ENCODE data around the gene RYR3. TPM values are rescaled to one million over a fixed set of nuclear protein-coding genes. Genes with fewer than 3 reads are reported as not detected.

RYR3 gene
- total RNA-seq, 1 experiment from 2014 or later = 0.66 TPM

- H3K4me3 ChIP-seq (ENCODE audit: low read depth, low read length) = no peak overlapping the region
- no peaks in the 10 kb centered on the region for H3K9me3 ChIP-seq
- no peaks in the 10 kb centered on the region for H3K27me3 ChIP-seq (replicated peaks; ENCODE audit: control insufficient read depth, insufficient read depth, low read length)
- Mint-ChIP-seq H3K9me3 (ENCODE audit: unreplicated experiment) (no peaks in the 10 kb centered on the region), H3K4me1 (ENCODE audit: low read depth, unreplicated experiment) (no peaks in the 10 kb centered on the region), H3K36me3 (ENCODE audit: insufficient read depth, unreplicated experiment) (no peaks in the 10 kb centered on the region), H3K27ac (ENCODE audit: unreplicated experiment) (no peak overlapping the region), H3K4me3 (ENCODE audit: unreplicated experiment) (no peak overlapping the region), H3K27me3 (ENCODE audit: insufficient read depth, unreplicated experiment) (peaks cover 20% of the 10 kb centered on the region)
- no peak for DNase-seq
- H3K36me3 ChIP-seq (ENCODE audit: control insufficient read depth, insufficient read depth, low read length) = no peaks in the 10 kb centered on the region
- POLR2A ChIA-PET = no interaction called here
- BruUV-seq (replicated peaks) = no TSS peak
- no peaks in the 10 kb centered on the region for H3K4me1 ChIP-seq
- TF ChIP-seq CTCF (IDR thresholded peaks at IDR 0.05; ENCODE audit: insufficient read depth in 1 of 2, low read depth in 1 of 2, low read length in 1 of 2, severe bottlenecking in 1 of 2, unreplicated experiment in 1 of 2) = no peak
- CTCF ChIA-PET = no interaction called here
- intact Hi-C loops (cut with micrococcal nuclease; ENCODE audit: unreplicated experiment) = no loop called here
Measured at GRCh38 chr15:33533197-33533596, 222.4 kb downstream of the RYR3 start.

- no TSS peak for BruUV-seq (replicated peaks)
- Mint-ChIP-seq H3K4me3 (ENCODE audit: unreplicated experiment) (no peak overlapping the region), H3K4me1 (ENCODE audit: low read depth, unreplicated experiment) (no peaks in the 10 kb centered on the region), H3K9me3 (ENCODE audit: unreplicated experiment) (no peaks in the 10 kb centered on the region), H3K27ac (ENCODE audit: unreplicated experiment) (no peak overlapping the region), H3K27me3 (ENCODE audit: insufficient read depth, unreplicated experiment) (peaks cover 23% of the 10 kb centered on the region), H3K36me3 (ENCODE audit: insufficient read depth, unreplicated experiment) (no peaks in the 10 kb centered on the region)
- no peak for TF ChIP-seq CTCF (IDR thresholded peaks at IDR 0.05; ENCODE audit: insufficient read depth in 1 of 2, low read depth in 1 of 2, low read length in 1 of 2, severe bottlenecking in 1 of 2, unreplicated experiment in 1 of 2)
- POLR2A ChIA-PET = no interaction called here
- no peaks in the 10 kb centered on the region for H3K36me3 ChIP-seq (ENCODE audit: control insufficient read depth, insufficient read depth, low read length)
- H3K4me1 ChIP-seq = no peaks in the 10 kb centered on the region
- intact Hi-C loops (cut with micrococcal nuclease; ENCODE audit: unreplicated experiment) = no loop called here
- H3K27me3 ChIP-seq (replicated peaks; ENCODE audit: control insufficient read depth, insufficient read depth, low read length) = no peaks in the 10 kb centered on the region
- no peaks in the 10 kb centered on the region for H3K9me3 ChIP-seq
- DNase-seq = no peak
- no peak overlapping the region for H3K4me3 ChIP-seq (ENCODE audit: low read depth, low read length)
- CTCF ChIA-PET = no interaction called here
Measured at GRCh38 chr15:33534642-33535041, 223.9 kb downstream of the RYR3 start.

- H3K4me1 ChIP-seq = no peaks in the 10 kb centered on the region
- no peaks in the 10 kb centered on the region for H3K36me3 Mint-ChIP-seq (ENCODE audit: insufficient read depth, unreplicated experiment)
- no peaks in the 10 kb centered on the region for H3K9me3 ChIP-seq
- CTCF ChIA-PET = interaction anchor here (0.6 kb wide), 1 partner anchor 9 kb away, joined by 3 read pairs; no protein-coding TSS in a partner anchor
- no peaks in the 10 kb centered on the region for H3K4me1 Mint-ChIP-seq (ENCODE audit: low read depth, unreplicated experiment)
- no peaks in the 10 kb centered on the region for H3K36me3 ChIP-seq (ENCODE audit: control insufficient read depth, insufficient read depth, low read length)
- H3K4me3 ChIP-seq (ENCODE audit: low read depth, low read length) = no peak overlapping the region
- DNase-seq = no peak
- no peak overlapping the region for H3K27ac Mint-ChIP-seq (ENCODE audit: unreplicated experiment)
- peaks cover 28% of the 10 kb centered on the region for H3K27me3 Mint-ChIP-seq (ENCODE audit: insufficient read depth, unreplicated experiment)
- intact Hi-C loops (cut with micrococcal nuclease; ENCODE audit: unreplicated experiment) = no loop called here
- POLR2A ChIA-PET = no interaction called here
- TF ChIP-seq CTCF (IDR thresholded peaks at IDR 0.05; ENCODE audit: insufficient read depth in 1 of 2, low read depth in 1 of 2, low read length in 1 of 2, severe bottlenecking in 1 of 2, unreplicated experiment in 1 of 2) = no peak
- no TSS peak for BruUV-seq (replicated peaks)
- H3K4me3 Mint-ChIP-seq (ENCODE audit: unreplicated experiment) = no peak overlapping the region
- no peaks in the 10 kb centered on the region for H3K27me3 ChIP-seq (replicated peaks; ENCODE audit: control insufficient read depth, insufficient read depth, low read length)
- no peaks in the 10 kb centered on the region for H3K9me3 Mint-ChIP-seq (ENCODE audit: unreplicated experiment)
Measured at GRCh38 chr15:33535135-33535534, 224.4 kb downstream of the RYR3 start.
